Endothelial cell of umbilical vein (primary cell): Measurements from ENCODE around the gene ZNF26. TPM values are rescaled to one million over a fixed set of nuclear protein-coding genes. Genes with fewer than 3 reads are reported as not detected.

Source experiments
- BruUV-seq: library from RNA; stranded (reverse); fragments of 400-500 nt; replicated peaks from 2 replicates; lab custom pipeline; 2021; lab: Mats Ljungman, UMichigan
- CTCF ChIA-PET: fragments of 300-600, 350-600 bp; sonication (Branson Sonifier 250); formaldehyde crosslinking; loops from one replicate; lab custom pipeline; 2021; ENCODE audit warnings: antibody characterized with exemption, inconsistent platforms; lab: Charles Lee
- POLR2A ChIA-PET: fragments of 300-600, 350-600 bp; sonication (Branson Sonifier 250); formaldehyde crosslinking; loops from one replicate; lab custom pipeline; 2021; ENCODE audit warnings: antibody characterized with exemption, inconsistent platforms; lab: Charles Lee
- DNase-seq: peaks from one replicate; pipeline ENCODE4 v3.0.0-alpha.2; 2011; ENCODE audit warnings: low read depth, low spot score
- FAIRE-seq: peaks from 2 replicates; lab custom pipeline; 2011; peaks lifted over from hg19 to GRCh38; lab: Jason Lieb, UNC
- H2AFZ ChIP-seq: 2 replicates; pipeline ENCODE4 v1.6.0; 2012; ENCODE audit warnings: low read depth, low read length, control low read depth, inconsistent platforms
- H3K27ac ChIP-seq: 2 replicates; pipeline ENCODE4 v1.5.1; 2011; ENCODE audit warnings: low read depth, mild to moderate bottlenecking, control low read depth, low read length, moderate library complexity; ENCODE audit not compliant: insufficient read depth
- H3K27me3 ChIP-seq, 2 experiments: 2 replicates each; pipeline versions ENCODE4 v1.6.0 to v1.6.1; 2011; ENCODE audit warnings: low read length in 2 of 2, mixed read lengths in 1 of 2; ENCODE audit not compliant: control insufficient read depth in 2 of 2, insufficient read depth in 2 of 2
- H3K36me3 ChIP-seq, 2 experiments: 2 replicates in 1 of 2; 3 replicates in 1 of 2; pipeline ENCODE4 v1.5.1; 2011; ENCODE audit warnings: low read length in 2 of 2, mild to moderate bottlenecking in 1 of 2, moderate library complexity in 1 of 2; ENCODE audit not compliant: control insufficient read depth in 2 of 2, insufficient read depth in 2 of 2; ENCODE audit errors: extremely low read depth in 1 of 2
- H3K4me1 ChIP-seq: 3 replicates; pipeline ENCODE4 v1.5.1; 2011; ENCODE audit warnings: mild to moderate bottlenecking, low read length; ENCODE audit not compliant: control insufficient read depth, insufficient read depth; ENCODE audit errors: extremely low read depth
- H3K4me2 ChIP-seq: 2 replicates; pipeline ENCODE4 v1.6.1; 2011; ENCODE audit warnings: low read length, control low read depth, mixed read lengths; ENCODE audit not compliant: insufficient read depth
- H3K4me3 ChIP-seq, 3 experiments: fragments of 200-600 bp in 1 of 3; sonication (generic), shearing (Covaris generic) in 1 of 3; replicated peaks in 1 of 3; 2 replicates each; pipeline ENCODE4 v1.5.1; 2011 to 2016; ENCODE audit warnings: control low read depth in 3 of 3, low read length in 3 of 3, mild to moderate bottlenecking in 2 of 3, inconsistent platforms in 1 of 3, low read depth in 1 of 3, moderate library complexity in 1 of 3; ENCODE audit not compliant: insufficient read depth in 1 of 3
- H3K79me2 ChIP-seq: 2 replicates; pipeline ENCODE4 v1.6.0; 2012; ENCODE audit warnings: low read length, inconsistent platforms; ENCODE audit not compliant: control insufficient read depth, insufficient read depth
- H3K9ac ChIP-seq: replicated peaks from 2 replicates; pipeline ENCODE3; 2011; ENCODE audit warnings: low read length, control low read depth; ENCODE audit not compliant: insufficient read depth; ENCODE audit errors: extremely low read depth
- H3K9me1 ChIP-seq: replicated peaks from 3 replicates; pipeline ENCODE4 v1.6.0; 2011; ENCODE audit warnings: mild to moderate bottlenecking, low read length; ENCODE audit not compliant: control insufficient read depth, insufficient read depth; ENCODE audit errors: extremely low read depth
- H3K9me3 ChIP-seq: replicated peaks from 2 replicates; pipeline ENCODE4 v1.5.1; 2012; ENCODE audit warnings: low read length, inconsistent platforms; ENCODE audit not compliant: control insufficient read depth, insufficient read depth
- H4K20me1 ChIP-seq: replicated peaks from 2 replicates; pipeline ENCODE3; 2011; ENCODE audit warnings: mild to moderate bottlenecking, low read length; ENCODE audit not compliant: control insufficient read depth, insufficient read depth; ENCODE audit errors: extremely low read depth
- EZH2 ChIP-seq: IDR thresholded peaks from 2 replicates; pipeline ENCODE4 v1.6.1; 2012; ENCODE audit warnings: borderline replicate concordance, low read depth, mild to moderate bottlenecking, moderate library complexity, low read length, inconsistent platforms; ENCODE audit not compliant: severe bottlenecking
- FOS ChIP-seq: IDR thresholded peaks from 2 replicates; pipeline ENCODE4 v1.6.1; 2011; ENCODE audit warnings: mild to moderate bottlenecking, low read length, moderate library complexity, borderline replicate concordance; ENCODE audit not compliant: insufficient read depth
- GATA2 ChIP-seq: IDR thresholded peaks from 2 replicates; pipeline ENCODE4 v1.7.0; 2011; ENCODE audit warnings: low read depth, mild to moderate bottlenecking, moderate library complexity, mixed read lengths, low read length; ENCODE audit not compliant: insufficient read length, insufficient read depth
- JUN ChIP-seq: IDR thresholded peaks from 2 replicates; pipeline ENCODE4 v1.6.1; 2011; ENCODE audit warnings: borderline replicate concordance, low read depth; ENCODE audit not compliant: insufficient read length, insufficient read depth
- MYC ChIP-seq: IDR thresholded peaks from one replicate; pipeline ENCODE4 v1.6.1; 2011; ENCODE audit warnings: mild to moderate bottlenecking, low read depth, low read length
- POLR2A ChIP-seq: IDR thresholded peaks from 2 replicates; pipeline ENCODE4 v1.6.1; 2012; ENCODE audit warnings: low read depth, mild to moderate bottlenecking, control low read depth, low read length
- POLR2AphosphoS5 ChIP-seq: IDR thresholded peaks from 2 replicates; pipeline ENCODE4 v1.6.1; 2012; ENCODE audit warnings: low read depth, mild to moderate bottlenecking, control low read depth, low read length, moderate library complexity; ENCODE audit not compliant: insufficient read depth
- dilution Hi-C: fragments of 300-500 bp; cut with MboI; formaldehyde crosslinking; loops from one replicate; pipeline ENCODE4 v1.15.0; 2019; ENCODE audit warnings: low sequenced_read_pairs; ENCODE audit not compliant: extremely low pct_ligation_motif_present
- intact Hi-C: fragments of 100-400 bp; cut with micrococcal nuclease; formaldehyde crosslinking; loops from one replicate; pipeline ENCODE4 v1.10.0; 2022
- polyA plus RNA-seq, 4 experiments: library from polyadenylated mRNA; depleted of rRNA in 3 of 4; stranded (reverse) in 3 of 4; unstranded in 1 of 4; fragments of >200 nt; gene quantifications; 2 replicates each; pipeline versions ENCODE4 v1.2.1 to v1.2.3, GENCODE V29; 2011 to 2012; ENCODE audit warnings: missing spikeins in 1 of 4
- total RNA-seq: library from RNA; stranded (reverse); gene quantifications from 2 replicates; pipeline ENCODE4 v1.2.3, GENCODE V29; 2021
- TF ChIP-seq, protein P1 (sequence below), 2 donors: IDR thresholded peaks; 1 replicate in 1 of 2; 2 replicates in 1 of 2; pipeline ENCODE4 v1.5.1; 2011; ENCODE audit warnings: low read length in 2 of 2, mild to moderate bottlenecking in 2 of 2, moderate library complexity in 2 of 2, control low read depth in 1 of 2, inconsistent platforms in 1 of 2, low read depth in 1 of 2; ENCODE audit not compliant: insufficient read depth in 1 of 2; ENCODE audit errors: extremely low read depth in 1 of 2
- TF ChIP-seq, protein P2 (sequence below): IDR thresholded peaks from 2 replicates; pipeline ENCODE4 v1.6.1; 2011; ENCODE audit not compliant: insufficient read depth, insufficient read length

The ZNF26 gene
- total and polyA plus RNA-seq, 2 donors (not counting 3 experiments of a cell fraction or from before 2014, with no cell fraction given) = 5.9 to 11.1 TPM

DNA sequence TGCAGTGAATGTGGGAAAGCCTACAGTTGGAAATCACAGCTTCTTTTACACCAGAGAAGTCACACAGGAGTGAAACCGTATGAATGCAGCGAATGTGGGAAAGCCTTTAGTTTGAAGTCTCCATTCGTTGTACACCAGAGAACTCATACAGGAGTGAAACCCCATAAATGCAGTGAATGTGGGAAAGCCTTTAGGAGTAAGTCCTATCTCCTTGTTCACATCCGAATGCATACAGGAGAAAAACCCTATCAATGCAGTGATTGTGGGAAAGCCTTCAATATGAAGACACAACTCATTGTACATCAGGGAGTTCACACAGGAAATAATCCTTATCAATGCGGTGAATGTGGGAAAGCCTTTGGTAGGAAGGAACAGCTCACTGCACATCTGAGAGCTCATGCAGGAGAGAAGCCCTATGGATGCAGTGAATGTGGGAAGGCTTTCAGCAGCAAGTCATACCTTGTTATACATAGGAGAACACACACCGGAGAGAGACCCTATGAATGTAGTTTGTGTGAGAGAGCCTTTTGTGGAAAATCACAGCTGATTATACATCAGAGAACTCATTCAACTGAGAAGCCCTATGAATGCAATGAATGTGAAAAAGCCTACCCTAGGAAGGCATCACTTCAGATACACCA is 24.6 kb downstream of the ZNF26 start:
- Histone ChIP-seq H3K9me3 (peaks cover 20% of the 10 kb centered on the region), H3K36me3 (peaks cover 5 to 22% of the 10 kb centered on the region in 2 experiments), H3K4me3 (no peak overlapping the region), H3K9me1 (no peaks in the 10 kb centered on the region), H4K20me1 (no peaks in the 10 kb centered on the region), H3K4me1 (no peaks in the 10 kb centered on the region), H3K27ac (no peak overlapping the region), H3K79me2 (no peaks in the 10 kb centered on the region), H3K4me2 (no peak overlapping the region), H3K9ac (no peak overlapping the region), H3K27me3 (no peaks in the 10 kb centered on the region), H2AFZ (no peak overlapping the region)
- FAIRE-seq = no peak
- CTCF ChIA-PET = interaction anchor here (1.6 kb wide), 1 partner anchor 8 kb away, joined by 4 read pairs; no protein-coding TSS in a partner anchor
- intact Hi-C loops = no loop called here
- TF ChIP-seq, protein P1, sequence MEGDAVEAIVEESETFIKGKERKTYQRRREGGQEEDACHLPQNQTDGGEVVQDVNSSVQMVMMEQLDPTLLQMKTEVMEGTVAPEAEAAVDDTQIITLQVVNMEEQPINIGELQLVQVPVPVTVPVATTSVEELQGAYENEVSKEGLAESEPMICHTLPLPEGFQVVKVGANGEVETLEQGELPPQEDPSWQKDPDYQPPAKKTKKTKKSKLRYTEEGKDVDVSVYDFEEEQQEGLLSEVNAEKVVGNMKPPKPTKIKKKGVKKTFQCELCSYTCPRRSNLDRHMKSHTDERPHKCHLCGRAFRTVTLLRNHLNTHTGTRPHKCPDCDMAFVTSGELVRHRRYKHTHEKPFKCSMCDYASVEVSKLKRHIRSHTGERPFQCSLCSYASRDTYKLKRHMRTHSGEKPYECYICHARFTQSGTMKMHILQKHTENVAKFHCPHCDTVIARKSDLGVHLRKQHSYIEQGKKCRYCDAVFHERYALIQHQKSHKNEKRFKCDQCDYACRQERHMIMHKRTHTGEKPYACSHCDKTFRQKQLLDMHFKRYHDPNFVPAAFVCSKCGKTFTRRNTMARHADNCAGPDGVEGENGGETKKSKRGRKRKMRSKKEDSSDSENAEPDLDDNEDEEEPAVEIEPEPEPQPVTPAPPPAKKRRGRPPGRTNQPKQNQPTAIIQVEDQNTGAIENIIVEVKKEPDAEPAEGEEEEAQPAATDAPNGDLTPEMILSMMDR (IDR thresholded peaks at IDR 0.05; ENCODE audit: extremely low read depth in 1 of 2, insufficient read depth in 1 of 2, low read depth in 1 of 2, low read length in 2 of 2) = no peak
- TF ChIP-seq, protein P2, sequence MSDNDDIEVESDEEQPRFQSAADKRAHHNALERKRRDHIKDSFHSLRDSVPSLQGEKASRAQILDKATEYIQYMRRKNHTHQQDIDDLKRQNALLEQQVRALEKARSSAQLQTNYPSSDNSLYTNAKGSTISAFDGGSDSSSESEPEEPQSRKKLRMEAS = no peak
- TF ChIP-seq FOS = no peak
- DNase-seq = no peak
- dilution Hi-C loops = no loop called here
- BruUV-seq = no TSS peak
- POLR2A ChIA-PET = no interaction called here

DNA sequence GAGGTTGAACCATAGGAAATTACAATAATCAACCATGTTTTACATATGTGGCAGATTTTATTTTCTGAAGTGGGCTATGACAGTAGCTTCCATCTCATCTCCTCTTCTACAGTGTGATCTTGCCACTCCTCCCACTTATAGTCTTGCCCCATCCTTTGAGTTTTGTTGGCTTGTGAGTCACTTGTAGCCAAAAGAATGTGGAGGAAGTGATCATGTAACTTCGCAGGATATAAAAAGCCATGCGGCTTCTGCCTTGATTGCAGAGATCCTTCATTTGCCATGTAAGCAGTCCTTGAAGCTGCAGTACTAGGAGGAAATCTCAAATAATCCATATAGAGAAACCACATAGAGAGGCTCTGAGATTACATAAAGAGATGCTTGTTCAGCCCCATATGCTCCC is 37.4 kb downstream of the ZNF26 start:
- TF ChIP-seq FOS (no peak), POLR2AphosphoS5 (no peak), POLR2A (no peak), EZH2 (no peak), JUN (no peak), MYC (no peak), GATA2 (no peak)
- TF ChIP-seq, protein P2 = no peak
- TF ChIP-seq, protein P1 (IDR thresholded peaks at IDR 0.05; ENCODE audit: extremely low read depth in 1 of 2, insufficient read depth in 1 of 2, low read depth in 1 of 2, low read length in 2 of 2) = no peak
- H3K4me3 ChIP-seq = no peak overlapping the region
- H2AFZ ChIP-seq = no peak overlapping the region
- H3K4me2 ChIP-seq = no peak overlapping the region
- H3K79me2 ChIP-seq = no peaks in the 10 kb centered on the region
- no peaks in the 10 kb centered on the region for H3K4me1 ChIP-seq
- no TSS peak for BruUV-seq
- DNase-seq = no peak
- no peaks in the 10 kb centered on the region for H3K27me3 ChIP-seq
- no peak for FAIRE-seq
- no peak overlapping the region for H3K27ac ChIP-seq
- H4K20me1 ChIP-seq = no peaks in the 10 kb centered on the region
- CTCF ChIA-PET = interaction anchor here (1.2 kb wide), 1 partner anchor 14 kb away, joined by 3 read pairs; no protein-coding TSS in a partner anchor
- H3K9me3 ChIP-seq = no peaks in the 10 kb centered on the region
- H3K36me3 ChIP-seq = no peaks in the 10 kb centered on the region
- POLR2A ChIA-PET = no interaction called here
- no peaks in the 10 kb centered on the region for H3K9me1 ChIP-seq
- intact Hi-C loops (no loop called here), dilution Hi-C loops (no loop called here)
- H3K9ac ChIP-seq = no peak overlapping the region
